Epithelial cell of esophagus (primary cell): ENCODE data around the gene FTO.
"Not testable (repeated sequence)": the region's sequence is repeated elsewhere in the genome, so short reads cannot be mapped to it uniquely, and the experiment has no call there.

ENCODE experiments used
- DNase-seq: peaks from one replicate; pipeline ENCODE4 v3.0.0; 2010; ENCODE audit warnings: low read depth
- H3K4me3 ChIP-seq: 2 replicates; pipeline ENCODE4 v1.5.1; 2011; ENCODE audit warnings: mild to moderate bottlenecking, low read length, control low read depth
- TF ChIP-seq, protein P1 (sequence below): IDR thresholded peaks from 2 replicates; pipeline ENCODE4 v1.5.1; 2011; ENCODE audit warnings: low read depth, mild to moderate bottlenecking, low read length, control low read depth, inconsistent platforms; ENCODE audit not compliant: insufficient read depth; ENCODE audit errors: missing control alignments

Gene FTO

DNA sequence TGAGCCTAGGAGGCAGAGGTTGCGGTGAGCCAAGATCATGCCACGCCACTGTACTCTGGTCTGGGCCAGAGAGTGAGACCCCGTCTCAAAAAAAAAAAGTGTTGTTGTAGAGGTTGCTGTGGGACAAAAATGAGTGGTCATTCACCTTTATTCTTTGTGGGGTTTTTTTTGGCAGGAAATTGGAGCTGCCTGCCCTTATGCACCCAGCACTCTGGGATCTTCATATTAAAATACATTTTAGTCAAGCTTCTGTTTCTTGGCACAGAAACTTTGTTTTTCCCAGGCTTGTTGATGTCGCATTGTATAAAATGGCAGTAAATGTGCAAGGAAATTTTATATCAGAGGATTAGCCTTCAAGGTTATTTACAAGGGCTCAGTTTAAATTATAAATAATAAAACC, 174.3 kb downstream of the FTO start:
- DNase-seq: no peak

DNA sequence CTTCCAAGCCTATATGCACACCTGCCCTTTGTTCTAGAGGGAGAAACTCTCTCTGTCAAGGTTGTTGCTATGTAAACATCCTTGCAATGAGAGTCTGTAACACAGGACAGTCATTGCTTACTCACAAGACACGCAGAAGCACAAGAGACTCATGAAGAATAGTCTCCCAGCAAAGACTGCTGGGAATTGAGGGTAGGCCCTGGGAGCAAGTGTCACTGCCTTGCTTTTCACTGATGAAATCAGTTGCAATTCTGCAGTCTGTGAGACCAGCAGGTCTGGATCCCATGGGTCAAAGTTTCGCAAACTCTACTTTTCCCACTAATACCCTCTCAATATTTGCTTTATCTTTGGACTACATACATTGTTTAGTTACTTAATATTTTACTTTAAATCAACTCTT, 177.4 kb downstream of the FTO start:
- no peak overlapping the region for H3K4me3 ChIP-seq
- DNase-seq: peak; percentile 95
- TF ChIP-seq, protein P1, sequence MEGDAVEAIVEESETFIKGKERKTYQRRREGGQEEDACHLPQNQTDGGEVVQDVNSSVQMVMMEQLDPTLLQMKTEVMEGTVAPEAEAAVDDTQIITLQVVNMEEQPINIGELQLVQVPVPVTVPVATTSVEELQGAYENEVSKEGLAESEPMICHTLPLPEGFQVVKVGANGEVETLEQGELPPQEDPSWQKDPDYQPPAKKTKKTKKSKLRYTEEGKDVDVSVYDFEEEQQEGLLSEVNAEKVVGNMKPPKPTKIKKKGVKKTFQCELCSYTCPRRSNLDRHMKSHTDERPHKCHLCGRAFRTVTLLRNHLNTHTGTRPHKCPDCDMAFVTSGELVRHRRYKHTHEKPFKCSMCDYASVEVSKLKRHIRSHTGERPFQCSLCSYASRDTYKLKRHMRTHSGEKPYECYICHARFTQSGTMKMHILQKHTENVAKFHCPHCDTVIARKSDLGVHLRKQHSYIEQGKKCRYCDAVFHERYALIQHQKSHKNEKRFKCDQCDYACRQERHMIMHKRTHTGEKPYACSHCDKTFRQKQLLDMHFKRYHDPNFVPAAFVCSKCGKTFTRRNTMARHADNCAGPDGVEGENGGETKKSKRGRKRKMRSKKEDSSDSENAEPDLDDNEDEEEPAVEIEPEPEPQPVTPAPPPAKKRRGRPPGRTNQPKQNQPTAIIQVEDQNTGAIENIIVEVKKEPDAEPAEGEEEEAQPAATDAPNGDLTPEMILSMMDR: no peak

More for the DNA sequence above, 174.3 kb downstream of the FTO start:
- TF ChIP-seq, protein P1: no peak
- no peak overlapping the region for H3K4me3 ChIP-seq

DNA sequence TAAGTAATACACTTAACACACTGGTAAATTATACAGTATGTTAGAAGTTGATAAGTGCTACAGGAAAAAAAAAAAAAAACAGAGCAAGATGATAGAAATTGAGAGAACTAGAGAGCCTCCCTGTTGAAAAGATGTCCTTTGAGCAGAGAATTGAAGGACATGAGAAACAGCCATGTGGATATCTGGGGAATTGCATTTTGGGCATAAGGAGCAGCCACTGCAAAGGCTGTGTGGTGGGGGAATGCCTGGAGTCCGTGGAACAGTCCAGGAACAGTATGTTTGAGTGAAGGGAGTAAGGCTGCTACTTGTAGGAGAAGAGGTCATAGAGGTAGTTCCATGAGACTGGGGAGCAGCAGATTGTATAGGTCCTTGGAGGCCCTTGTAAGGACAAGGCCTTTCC, 178.4 kb downstream of the FTO start:
- no peak for DNase-seq
- H3K4me3 ChIP-seq: no peak overlapping the region
- TF ChIP-seq, protein P1: no peak

DNA sequence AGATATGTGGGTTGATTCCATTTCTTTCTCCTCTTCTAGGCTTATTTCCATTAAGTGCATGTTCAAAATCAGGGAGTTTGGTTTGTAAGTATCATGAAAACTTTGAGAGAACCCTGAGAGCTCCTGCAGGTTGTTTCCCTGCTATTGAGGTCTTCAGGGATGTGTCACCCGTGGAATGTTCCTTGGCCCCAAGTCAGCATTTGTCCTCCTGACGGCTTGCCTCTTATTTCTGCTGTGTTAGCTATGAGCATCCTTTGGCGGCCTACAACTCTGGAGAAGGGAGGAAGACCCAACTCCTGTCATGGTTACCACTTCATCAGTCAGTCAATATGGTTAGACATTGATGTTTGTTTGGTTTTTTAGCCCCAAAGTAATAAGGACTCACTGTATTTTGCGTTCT, 180.8 kb downstream of the FTO start:
- TF ChIP-seq, protein P1: no peak
- no peak overlapping the region for H3K4me3 ChIP-seq

DNA sequence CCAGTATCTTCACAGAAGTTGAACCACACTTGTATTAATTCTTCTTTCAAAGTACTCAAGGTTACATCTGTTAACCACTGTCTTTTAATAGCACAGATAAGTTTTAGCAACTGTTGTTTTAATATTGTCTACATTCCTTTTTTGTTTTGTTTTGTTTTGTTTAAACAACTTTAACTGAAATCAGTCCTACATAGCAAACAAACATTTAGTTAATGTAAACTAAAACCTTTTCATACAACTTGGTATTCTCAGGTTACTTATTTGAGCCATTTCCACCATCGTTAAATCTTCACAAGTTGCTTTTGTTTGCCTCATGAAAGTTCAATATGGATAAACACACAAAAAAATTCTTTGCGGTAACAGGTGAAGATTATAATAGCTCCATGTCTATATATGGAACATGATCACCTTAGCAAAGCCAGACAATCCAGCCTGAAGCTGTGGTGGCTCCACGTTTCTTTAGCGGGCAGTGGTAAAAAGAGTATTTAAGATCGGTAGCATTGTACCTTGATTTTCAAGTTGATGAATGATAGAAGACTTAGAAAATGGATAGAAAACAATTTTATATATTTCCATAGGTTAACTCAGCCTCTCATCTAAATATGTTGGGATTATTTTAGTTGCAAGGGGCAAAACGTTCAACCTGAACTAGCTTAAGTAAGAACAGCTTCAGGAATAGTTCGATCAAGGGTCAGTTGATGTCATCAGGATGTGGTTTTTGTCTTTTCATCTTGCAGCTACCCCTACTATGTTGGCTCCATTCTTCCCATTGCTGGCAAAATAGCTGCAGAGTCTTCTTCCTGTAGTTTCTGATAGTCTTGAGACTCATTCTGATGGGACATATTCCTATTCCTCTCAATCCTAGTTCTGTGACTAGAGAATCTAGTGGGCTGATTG, 182.8 kb downstream of the FTO start:
- no peak for DNase-seq
- no peak overlapping the region for H3K4me3 ChIP-seq
- TF ChIP-seq, protein P1: no peak

More for the DNA sequence above, 180.8 kb downstream of the FTO start:
- no peak for DNase-seq

DNA sequence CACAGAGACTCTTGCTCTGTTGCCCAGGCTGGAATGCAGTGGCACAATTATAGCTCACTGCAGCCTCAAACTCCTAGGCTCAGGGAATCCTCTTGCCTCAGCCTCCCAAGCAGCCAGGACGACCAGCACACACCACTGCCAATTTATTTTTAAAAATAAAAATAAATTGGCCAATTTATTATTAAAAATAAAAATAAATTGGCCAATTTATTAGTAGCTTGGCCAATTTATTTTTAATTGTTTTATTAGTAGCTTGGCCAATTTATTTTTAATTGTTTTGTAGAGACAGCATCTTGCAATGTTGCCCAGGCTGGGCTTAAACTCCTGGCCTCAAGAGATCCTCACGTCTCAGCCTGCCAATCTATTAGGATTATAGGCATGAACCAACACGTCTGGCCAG, 184.3 kb downstream of the FTO start:
- DNase-seq: peak; percentile 41
- TF ChIP-seq, protein P1: no peak
- no peak overlapping the region for H3K4me3 ChIP-seq

DNA sequence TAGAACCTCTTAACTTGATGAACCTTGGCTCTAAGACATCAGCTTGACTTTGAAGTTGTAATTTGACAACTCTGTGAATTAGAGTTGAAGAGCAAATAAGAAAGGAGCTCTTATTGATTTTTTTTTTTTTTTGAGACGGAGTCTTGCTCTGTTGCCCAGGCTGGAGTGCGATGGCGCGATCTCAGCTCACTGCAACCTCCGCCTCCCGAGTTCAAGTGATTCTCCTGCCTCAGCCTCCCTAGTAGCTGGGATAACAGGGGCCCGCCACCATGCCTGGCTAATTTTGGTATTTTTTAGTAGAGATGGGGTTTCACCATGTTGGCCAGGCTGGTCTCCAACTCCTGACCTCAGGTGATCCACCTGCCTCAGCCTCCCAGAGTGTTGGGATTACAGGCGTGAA, 186.9 kb downstream of the FTO start:
- not testable (repeated sequence) for DNase-seq, H3K4me3 ChIP-seq
